A673 (cell line): ENCODE data around the gene FAM210A. TPM values are rescaled to one million over a fixed set of nuclear protein-coding genes. Genes with fewer than 3 reads are reported as not detected.

ENCODE experiments used
- BruUV-seq: library from RNA; stranded (reverse); fragments of 400-500 nt; replicated peaks from 2 replicates; lab custom pipeline; 2021; lab: Mats Ljungman, UMichigan
- CTCF ChIA-PET: fragments of 300-600 bp; sonication (Branson Sonifier 250); formaldehyde crosslinking; loops from one replicate; lab custom pipeline; 2022; ENCODE audit warnings: antibody characterized with exemption; lab: Charles Lee
- POLR2A ChIA-PET: fragments of 300-600 bp; sonication (Branson Sonifier 250); formaldehyde crosslinking; loops from one replicate; lab custom pipeline; 2022; ENCODE audit warnings: antibody characterized with exemption; ENCODE audit not compliant: low non-redundant PET; lab: Charles Lee
- DNase-seq: peaks from one replicate; pipeline ENCODE4 v3.0.0-alpha.2; 2015; ENCODE audit warnings: low spot score
- H3K27ac ChIP-seq: fragments of 200-600 bp; sonication (generic); 2 replicates; pipeline ENCODE4 v1.5.1; 2016; ENCODE audit warnings: mixed run types, low read depth, mild to moderate bottlenecking, mixed read lengths, antibody characterized with exemption, low read length; ENCODE audit not compliant: poor library complexity, severe bottlenecking
- H3K27me3 ChIP-seq: fragments of 200-600 bp; sonication (generic); replicated peaks from 2 replicates; pipeline ENCODE4 v1.6.1; 2017; ENCODE audit warnings: mixed run types, low read depth, mild to moderate bottlenecking, mixed read lengths, antibody characterized with exemption, low read length; ENCODE audit not compliant: insufficient read depth, poor library complexity
- H3K36me3 ChIP-seq: fragments of 200-600 bp; sonication (generic); 2 replicates; pipeline ENCODE4 v1.6.1; 2016; ENCODE audit warnings: mixed run types, mild to moderate bottlenecking, mixed read lengths, antibody characterized with exemption, low read length; ENCODE audit not compliant: insufficient read depth, poor library complexity, severe bottlenecking
- H3K4me1 ChIP-seq: fragments of 200-600 bp; sonication (generic); 2 replicates; pipeline ENCODE4 v1.6.1; 2017; ENCODE audit warnings: mixed run types, mild to moderate bottlenecking, mixed read lengths, antibody characterized with exemption, low read length; ENCODE audit not compliant: insufficient read depth, poor library complexity, severe bottlenecking
- H3K4me3 ChIP-seq: fragments of 200-600 bp; sonication (generic); 2 replicates; pipeline ENCODE4 v1.5.1; 2016; ENCODE audit warnings: low read depth, mixed run types, mild to moderate bottlenecking, mixed read lengths, low read length; ENCODE audit not compliant: poor library complexity, severe bottlenecking
- H3K9me3 ChIP-seq: fragments of 200-600 bp; sonication (generic); 2 replicates; pipeline ENCODE4 v1.6.1; 2016; ENCODE audit warnings: mixed run types, low read depth, mild to moderate bottlenecking, mixed read lengths, antibody characterized with exemption, low read length; ENCODE audit not compliant: poor library complexity, severe bottlenecking
- CTCF ChIP-seq: fragments of 300-800, 200-600 bp; sonication (generic); conservative IDR thresholded peaks from 2 replicates; pipeline ENCODE4 v1.5.1; 2017; ENCODE audit warnings: low read depth, mild to moderate bottlenecking, antibody characterized with exemption, low read length, moderate library complexity, mixed read lengths
- EZH2 ChIP-seq: fragments of 200-600 bp; sonication (generic); IDR thresholded peaks from 2 replicates; pipeline ENCODE4 v1.6.1; 2017; ENCODE audit warnings: borderline replicate concordance, low read depth, mild to moderate bottlenecking, mixed read lengths, antibody characterized with exemption, low read length; ENCODE audit not compliant: poor library complexity, severe bottlenecking
- intact Hi-C: fragments of 100-400 bp; cut with micrococcal nuclease; formaldehyde crosslinking; loops from one replicate; pipeline ENCODE4 v1.10.0; 2022; ENCODE audit not compliant: unreplicated experiment
- total RNA-seq: library from RNA; stranded (reverse); gene quantifications from 2 replicates; pipeline ENCODE4 v1.2.3, GENCODE V29; 2021

The FAM210A gene
- total RNA-seq, 1 experiment from 2014 or later = 18.6 TPM

- Histone ChIP-seq H3K36me3 (no peaks in the 10 kb centered on the region), H3K27ac (no peak overlapping the region), H3K4me1 (no peaks in the 10 kb centered on the region), H3K27me3 (no peaks in the 10 kb centered on the region), H3K9me3 (no peaks in the 10 kb centered on the region), H3K4me3 (no peak overlapping the region)
- no TSS peak for BruUV-seq
- TF ChIP-seq CTCF (no peak), EZH2 (no peak)
- no peak for DNase-seq
- ChIA-PET POLR2A (no interaction called here), CTCF (no interaction called here)
- intact Hi-C loops = no loop called here
Observed at GRCh38 chr18:13645093-13645492, 81.3 kb downstream of the FAM210A start.

GRCh38 chr18:13643261-13643751 lies 83.1 kb downstream of the FAM210A start:
- no peak for TF ChIP-seq EZH2
- TF ChIP-seq CTCF = no peak
- Histone ChIP-seq H3K36me3 (no peaks in the 10 kb centered on the region), H3K27me3 (no peaks in the 10 kb centered on the region), H3K27ac (no peak overlapping the region), H3K9me3 (no peaks in the 10 kb centered on the region), H3K4me3 (no peak overlapping the region), H3K4me1 (no peaks in the 10 kb centered on the region)
- CTCF ChIA-PET = no interaction called here
- no TSS peak for BruUV-seq
- POLR2A ChIA-PET = no interaction called here
- DNase-seq = no peak
- intact Hi-C loops = no loop called here

- POLR2A ChIA-PET = no interaction called here
- CTCF ChIA-PET = no interaction called here
- Histone ChIP-seq H3K27ac (no peak overlapping the region), H3K36me3 (no peaks in the 10 kb centered on the region), H3K9me3 (no peaks in the 10 kb centered on the region), H3K27me3 (no peaks in the 10 kb centered on the region), H3K4me3 (no peak overlapping the region), H3K4me1 (no peaks in the 10 kb centered on the region)
- TF ChIP-seq EZH2 (no peak), CTCF (no peak)
- DNase-seq = no peak
- intact Hi-C loops = no loop called here
- no TSS peak for BruUV-seq
Observed at GRCh38 chr18:13642440-13642827, 83.9 kb downstream of the FAM210A start.
